GM18873 (cell line): ENCODE data around the gene TRAPPC8.
A peak's percentile ranks its signal among the peaks of the same experiment; 100 is the strongest.
"Not testable (repeated sequence)": the region's sequence is repeated elsewhere in the genome, so short reads cannot be mapped to it uniquely, and the experiment has no call there.

ENCODE experiments used
- ATAC-seq: cut with Tn5 transposase; IDR thresholded peaks from one replicate; pipeline ENCODE4 v1.9.1; 2021; ENCODE audit warnings: mild to moderate bottlenecking, moderate library complexity, moderate number of reproducible peaks; ENCODE audit not compliant: unreplicated experiment, low FRiP score

TRAPPC8 gene

DNA sequence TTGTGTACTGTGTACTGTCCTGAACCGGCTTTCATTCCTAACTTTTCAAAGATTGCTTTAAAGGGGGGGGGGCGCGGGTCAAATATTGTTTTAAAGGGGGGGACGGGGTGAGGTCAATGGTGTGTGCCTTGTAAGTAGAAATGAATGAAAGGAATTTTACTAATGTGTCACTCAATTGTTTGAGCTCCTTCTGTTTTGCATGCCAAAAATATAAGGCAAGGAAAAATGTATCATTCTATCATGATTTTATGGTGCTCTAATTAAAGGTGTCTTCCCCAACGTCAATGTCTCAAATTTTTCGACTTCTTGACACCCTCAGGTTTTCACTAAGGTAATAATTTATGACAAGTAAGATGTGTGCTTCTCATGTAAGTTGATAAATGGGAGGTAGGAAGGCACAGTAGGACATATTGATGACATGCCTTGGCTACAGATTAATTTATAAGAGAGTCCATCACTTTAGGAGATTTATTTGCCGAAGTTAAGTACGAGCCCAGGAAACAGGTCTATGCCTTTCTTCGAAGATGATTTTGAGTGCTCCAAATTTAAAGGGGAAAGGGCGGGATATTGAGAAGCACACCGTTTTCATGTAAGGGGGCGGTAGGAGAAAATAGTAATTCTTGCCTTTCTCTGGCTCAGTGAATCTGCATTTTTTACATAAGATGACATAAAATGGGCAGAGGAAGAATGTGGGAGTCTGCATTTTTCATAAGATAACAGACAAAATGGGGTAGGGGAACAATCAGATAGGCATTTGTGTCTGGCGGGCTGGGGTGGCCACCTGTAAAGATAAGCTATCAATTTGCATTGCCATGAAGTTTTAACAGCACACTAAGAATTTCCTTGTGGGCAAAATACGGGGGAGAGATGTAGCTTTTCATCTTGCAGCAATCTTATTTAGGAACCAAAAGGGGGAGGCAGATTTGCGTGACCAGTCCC, 1.2 kb upstream of the TRAPPC8 start:
- ATAC-seq, result no peak

DNA sequence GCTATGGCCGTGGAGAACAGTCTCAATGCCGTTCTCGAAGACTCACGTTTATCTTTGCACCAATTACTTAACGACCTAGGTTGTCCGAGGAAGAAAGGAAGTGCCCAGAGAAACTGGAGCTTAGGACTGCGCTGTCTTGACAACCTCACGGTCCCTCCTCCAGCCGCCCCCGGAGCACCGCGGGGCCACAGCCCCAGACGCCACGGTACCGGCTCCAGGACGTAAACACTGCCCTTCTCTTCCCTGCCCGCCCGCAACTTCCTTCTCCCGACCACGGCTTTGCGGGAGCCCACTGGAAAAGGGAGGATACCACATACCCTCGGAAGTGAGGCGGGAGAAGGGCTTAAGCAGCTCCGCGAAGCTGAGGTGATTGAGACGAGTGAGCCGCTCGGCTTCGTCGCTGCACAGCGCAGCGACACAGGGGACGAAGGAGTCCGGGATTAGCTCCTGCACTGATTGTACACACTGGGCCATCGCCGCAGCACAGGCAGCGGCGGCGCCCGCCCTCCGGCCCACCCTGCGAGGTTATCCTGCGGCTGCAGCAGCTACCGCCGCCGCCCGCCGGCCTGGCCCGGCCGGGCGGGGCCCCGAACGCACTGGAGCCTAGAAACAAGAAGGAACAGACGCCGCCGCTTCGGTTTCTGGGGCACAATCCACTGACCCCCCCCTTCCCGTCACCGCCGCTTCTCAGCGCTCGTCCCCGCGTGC, 483 bp downstream of the TRAPPC8 start:
- ATAC-seq, result peak; percentile 17

DNA sequence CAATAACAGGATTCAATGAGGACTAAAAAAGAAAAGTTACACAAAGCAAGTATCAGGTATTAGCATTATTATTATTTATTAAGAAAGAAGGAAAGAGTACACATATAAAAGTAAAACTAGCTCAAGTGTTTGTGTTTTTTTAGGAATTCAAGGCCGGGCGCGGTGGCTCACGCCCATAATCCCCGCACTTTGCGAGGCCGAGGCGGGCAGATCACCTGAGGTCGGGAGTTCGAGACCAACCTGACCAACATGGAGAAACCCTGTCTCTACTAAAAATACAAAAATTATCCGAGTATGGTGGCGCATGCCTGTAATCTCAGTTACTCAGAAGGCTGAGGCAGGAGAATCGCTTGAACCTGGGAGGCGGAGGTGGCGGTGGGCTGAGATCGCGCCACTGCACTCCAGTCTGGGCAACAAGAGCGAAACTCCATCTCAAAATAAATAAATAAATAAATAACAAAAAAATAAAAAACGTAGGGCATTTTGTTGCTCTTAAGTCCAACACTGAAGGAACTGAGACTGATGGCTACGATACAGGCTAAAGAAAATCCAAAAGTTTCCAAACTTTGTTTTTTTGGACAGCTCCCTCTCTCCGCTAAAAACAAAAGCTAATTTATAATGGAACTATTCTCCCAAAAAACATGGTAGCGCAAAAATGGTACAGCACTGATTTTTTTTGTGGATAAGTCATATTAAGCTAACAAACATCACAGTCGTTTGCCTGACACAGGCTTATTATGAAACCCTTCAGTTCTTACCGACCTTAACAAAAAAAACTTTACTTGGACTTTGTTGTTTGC, 1.7 kb downstream of the TRAPPC8 start:
- no peak for ATAC-seq

DNA sequence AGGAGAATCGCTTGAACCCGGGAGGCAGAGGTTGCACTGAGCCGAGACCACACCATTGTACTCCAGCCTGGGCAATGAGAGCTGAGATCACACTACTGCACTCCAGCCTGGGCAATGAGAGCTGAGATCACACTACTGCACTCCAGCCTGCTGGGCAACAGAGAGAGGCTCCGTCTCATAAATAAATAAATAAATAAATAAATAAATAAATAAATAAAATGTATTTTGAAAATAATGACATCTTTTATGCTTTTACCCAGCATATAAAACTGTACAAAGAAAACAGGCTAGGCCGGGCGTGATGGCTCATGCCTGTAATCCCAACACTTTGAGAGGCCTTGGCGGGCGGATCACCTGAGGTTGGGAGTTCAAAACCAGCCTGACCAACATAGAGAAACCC, 8.2 kb downstream of the TRAPPC8 start:
- ATAC-seq, result not testable (repeated sequence)

DNA sequence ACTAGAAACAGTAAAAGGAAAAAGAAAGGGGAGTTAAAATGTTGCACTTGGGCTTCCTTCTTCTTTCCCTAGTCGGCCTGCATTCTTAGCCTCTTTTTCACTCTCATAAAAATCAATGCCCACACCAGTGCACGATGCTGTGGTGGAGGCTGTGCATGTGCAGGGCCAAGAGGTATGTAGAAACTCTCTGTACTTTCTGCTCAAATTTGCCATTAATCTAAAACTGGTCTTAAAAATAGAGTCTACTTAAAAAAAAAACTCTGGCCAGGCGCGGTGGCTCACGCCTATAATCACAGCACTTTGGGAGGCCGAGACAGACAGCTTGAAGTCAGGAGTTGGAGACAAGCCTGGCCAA, 11.1 kb downstream of the TRAPPC8 start:
- no peak for ATAC-seq

DNA sequence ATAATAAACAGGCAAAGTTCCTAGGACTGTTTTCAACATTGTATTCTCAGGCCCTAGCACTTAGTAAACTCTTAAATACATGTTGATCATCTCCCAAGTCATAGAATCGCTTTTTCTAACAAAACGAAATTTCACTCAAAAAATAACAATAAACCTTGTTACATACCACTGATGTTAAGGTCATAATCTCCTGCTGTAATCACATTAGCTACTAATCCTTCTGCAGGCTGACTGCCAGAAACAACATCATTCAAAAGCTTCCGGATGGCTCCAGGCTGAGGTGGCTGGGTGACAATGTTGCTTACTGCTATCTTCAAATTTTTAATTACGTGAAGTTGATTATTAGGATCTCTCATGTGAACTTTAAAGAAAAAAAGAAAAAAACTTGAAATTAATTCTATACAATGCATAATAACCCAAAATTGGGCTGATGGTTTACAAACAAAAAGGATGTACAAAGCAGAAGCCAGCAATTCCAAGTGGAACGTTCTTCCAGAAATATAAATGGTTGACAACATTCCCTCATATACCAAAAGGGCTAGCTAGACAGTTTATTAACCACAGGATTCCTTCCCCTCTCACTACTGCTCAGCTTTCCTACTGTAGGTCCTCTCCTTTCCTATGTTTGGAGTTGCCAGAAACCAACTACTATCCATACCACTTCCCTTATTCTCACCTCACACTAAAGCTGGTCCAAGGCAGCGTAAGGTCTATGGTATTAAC, 11.6 kb downstream of the TRAPPC8 start:
- ATAC-seq, result no peak

DNA sequence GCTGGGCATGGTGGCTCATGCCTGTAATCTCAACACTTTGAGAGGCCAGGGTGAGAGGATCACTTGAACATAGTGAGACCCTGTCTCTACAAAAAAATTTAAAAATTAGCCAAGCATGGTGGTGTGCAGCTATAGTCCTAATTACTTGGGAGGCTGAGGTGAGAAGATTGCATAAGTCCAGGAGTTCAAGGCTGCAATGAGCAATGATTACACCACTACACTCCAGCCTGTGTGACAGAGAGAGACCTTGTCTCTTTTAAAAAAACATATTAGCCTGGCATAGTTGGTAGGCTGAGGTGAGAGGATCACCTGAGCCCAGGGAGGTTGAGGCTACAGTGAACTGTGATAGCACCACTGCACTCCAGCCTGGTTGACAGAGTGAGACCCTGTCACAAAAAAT, 13.7 kb downstream of the TRAPPC8 start:
- no peak for ATAC-seq

DNA sequence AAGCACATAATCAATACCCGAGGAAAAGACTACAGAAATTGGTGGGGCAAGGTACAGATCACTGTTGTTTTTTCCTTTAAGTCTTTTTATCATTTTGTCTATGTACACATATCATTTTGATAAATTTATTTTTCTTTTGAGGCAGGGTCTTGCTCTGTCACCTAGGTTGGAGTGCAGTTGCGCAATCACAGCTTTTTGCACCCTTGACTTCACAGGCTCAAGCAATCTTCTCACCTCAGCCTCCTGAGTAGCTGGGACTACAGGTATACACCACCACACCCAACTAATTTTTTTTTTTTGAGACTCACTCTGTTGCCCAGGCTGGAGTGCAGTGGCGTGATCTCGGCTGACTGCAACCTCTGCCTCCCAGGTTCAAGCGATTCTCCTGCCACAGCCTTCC, 15.9 kb downstream of the TRAPPC8 start:
- not testable (repeated sequence) for ATAC-seq

DNA sequence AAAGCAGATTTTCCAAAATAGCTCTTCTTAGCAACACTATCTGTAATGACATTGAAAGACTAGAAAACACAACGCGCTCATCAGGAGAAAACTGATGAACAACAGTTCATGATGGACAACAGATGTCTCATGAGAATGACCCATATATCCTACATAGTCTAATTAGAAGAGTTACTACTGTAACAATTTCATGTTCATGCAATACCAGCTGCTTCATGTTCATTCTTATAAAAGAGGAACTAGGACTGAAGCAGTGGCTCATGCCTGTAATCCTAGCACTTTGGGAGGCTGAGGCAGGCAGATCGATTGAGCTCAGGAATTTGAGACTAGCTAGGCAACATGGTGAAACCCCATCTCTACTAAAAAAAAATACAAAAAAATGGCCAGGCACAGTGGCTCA, 22.7 kb downstream of the TRAPPC8 start:
- no peak for ATAC-seq

DNA sequence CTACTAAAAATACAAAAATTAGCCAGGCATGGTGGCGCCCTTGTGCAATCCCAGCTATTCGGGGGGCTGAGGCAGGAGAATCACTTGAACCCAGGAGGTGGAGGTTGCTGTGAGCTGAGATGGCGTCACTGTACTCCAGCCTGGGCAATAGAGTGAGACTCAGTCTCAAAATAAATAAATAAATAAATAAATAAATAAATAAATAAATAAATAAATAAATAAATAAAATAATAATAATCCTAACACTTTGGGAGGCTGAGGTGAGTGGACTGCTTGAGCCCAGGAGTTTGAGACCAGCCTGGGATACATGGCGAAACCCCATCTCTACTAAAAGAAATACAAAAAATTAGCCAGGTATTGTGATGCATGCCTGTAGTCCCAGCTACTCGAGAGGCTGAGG, 23.6 kb downstream of the TRAPPC8 start:
- ATAC-seq, result not testable (repeated sequence)

DNA sequence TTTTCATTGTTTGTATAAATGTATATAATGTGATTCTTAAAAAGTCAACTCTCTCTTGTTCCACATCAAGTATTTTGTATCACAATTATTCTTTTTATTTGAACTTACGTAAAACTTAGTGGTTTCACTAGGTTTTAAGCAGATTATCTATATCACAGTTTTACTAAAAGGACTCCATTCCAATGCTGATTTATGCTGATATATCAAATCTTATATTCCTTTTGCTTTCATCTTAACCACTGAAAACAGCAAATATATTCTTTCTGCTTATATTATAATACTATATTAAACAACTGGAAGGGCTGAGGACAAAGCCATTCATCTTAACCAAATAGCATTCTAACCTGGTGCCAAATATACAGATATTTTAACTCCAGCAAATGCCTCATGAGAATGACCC, 24.2 kb downstream of the TRAPPC8 start:
- no peak for ATAC-seq

DNA sequence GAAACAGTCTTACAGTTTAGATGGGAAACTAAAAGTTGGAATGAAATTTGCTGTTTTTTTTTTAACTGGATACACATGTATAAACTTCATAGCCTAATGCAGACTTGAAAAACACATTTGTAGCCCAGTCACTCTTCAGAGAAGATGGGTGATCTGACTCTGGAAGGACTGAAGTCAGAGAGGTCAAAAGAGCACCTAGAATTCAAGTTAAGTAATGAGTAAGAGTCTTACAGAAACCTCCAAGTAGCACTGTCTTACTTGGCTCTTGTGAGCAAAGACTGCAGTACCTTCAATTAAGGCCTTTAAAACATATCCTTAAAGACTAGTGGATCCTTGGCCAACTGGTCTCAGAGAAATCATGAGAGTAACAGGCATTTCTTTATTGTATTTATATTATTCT, 41.9 kb downstream of the TRAPPC8 start:
- no peak for ATAC-seq

DNA sequence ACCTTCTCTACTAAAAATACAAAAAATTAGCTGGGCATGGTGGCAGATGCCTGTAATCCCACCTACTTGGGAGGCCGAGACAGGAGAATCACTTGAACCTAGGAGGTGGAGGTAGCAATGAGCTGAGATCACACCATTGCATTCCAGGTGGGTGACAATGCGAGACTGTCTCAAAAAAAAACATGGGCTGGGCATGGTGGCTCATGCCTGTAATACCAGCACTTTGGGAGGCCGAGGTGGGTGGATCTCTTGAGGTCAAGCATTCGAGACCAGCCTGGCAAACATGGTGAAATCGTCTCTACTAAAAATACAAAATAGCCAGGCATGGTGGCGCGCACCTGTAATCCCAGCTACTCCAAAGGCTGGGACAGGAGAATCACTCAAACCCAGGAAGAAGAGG, 43.2 kb downstream of the TRAPPC8 start:
- not testable (repeated sequence) for ATAC-seq

DNA sequence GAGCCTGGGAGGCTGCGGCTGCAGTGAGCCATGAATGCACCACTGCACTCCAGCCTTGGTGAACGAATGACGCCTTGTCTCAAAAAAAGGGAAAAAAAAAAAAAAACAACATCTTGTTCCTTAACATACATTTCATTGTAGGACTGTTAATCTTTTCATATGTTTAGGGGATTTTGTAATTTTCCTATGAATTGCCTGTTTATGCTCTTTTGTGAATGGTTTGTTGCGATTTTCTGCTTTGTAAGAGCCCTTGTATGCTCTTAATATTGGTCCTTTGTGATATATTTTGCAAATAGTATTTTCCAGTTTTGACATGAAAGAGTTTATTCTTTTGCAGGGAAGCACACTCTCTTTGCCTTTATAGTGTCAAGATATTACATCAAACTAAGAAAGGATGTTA, 50.0 kb downstream of the TRAPPC8 start:
- ATAC-seq, result no peak

DNA sequence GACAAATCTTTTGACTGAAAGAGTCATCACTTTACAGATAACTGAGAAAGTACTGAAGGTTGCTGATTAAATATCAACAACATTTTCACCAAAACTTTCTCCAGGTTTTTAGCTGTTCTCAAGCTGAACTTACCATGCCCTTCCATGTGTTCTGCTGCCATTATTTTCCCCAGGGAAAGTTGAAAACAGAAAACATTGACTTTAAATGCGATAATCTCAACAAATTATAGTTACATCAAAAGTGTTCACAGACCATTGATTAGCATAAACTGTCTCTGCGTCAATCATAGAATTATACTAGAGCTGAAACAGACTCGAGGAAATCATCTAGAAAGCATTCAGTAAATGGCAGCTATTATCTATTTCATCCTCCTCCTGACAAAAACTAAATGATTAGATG, 51.4 kb downstream of the TRAPPC8 start:
- ATAC-seq, result no peak

DNA sequence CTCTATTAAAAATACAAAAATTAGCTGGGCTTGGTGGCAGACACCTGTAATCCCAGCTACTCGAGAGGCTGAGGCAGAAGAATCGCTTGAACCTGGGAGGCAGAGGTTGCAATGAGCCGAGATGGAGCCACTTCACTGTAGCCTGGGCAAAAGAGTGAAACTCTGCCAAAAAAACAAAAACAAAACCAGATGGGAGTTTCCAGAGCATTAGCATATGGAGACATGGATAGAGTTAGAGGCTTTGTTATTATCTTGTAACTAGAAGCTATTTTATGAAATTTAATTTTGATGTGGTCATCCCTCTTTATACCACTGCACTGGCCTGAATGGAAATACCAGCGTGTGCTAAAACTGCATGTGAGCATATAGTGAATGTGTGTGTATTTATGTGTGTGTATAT, 58.9 kb downstream of the TRAPPC8 start:
- no peak for ATAC-seq

DNA sequence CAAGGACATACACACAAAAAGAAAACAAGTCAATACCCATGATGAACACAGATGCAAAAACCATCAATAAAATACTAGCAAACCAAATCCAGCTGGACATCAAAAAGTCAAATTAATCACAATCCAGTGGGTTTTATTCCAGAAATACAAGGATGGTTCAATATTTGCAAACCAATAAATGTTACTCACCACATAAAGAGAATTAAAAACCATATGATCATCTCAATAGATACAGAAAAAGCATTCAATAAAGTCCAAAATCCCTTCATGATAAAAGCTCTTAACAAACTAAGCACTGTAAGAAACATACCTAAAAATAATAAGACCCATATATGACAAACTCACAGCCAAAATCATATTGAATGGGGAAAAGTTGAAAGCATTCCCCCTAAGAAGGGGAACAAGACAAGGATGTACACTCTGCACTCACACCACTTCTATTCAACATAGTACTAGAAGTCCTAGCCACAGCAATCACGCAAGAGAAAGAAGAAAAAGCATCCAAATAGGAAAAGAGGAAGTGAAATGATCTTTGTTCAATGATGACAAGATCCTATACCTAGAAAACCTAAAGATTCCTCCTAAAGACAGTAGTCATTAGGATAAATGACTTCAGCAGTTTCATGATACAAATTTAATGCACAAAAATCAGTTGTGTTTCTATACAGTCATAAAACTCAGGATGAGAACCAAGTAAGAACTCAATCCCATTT, 62.6 kb downstream of the TRAPPC8 start:
- ATAC-seq, result no peak

DNA sequence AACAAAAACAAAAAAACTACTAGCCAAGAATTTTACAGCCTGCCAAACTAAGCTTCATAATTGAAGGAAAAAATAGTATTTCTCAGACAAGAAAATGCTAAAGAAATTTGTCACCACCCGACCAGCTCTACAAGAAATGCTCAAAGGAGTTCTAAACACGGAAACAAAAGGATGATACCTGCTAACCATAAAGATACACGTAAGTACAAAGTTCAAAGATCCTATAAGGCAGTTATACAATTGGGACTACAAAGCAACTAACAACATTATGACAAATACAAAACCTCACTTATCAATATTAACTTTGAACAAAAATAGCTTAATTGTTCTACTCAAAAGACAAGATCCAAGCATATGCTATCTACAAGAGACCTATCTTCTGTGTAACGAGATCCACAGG, 64.6 kb downstream of the TRAPPC8 start:
- ATAC-seq, result no peak

DNA sequence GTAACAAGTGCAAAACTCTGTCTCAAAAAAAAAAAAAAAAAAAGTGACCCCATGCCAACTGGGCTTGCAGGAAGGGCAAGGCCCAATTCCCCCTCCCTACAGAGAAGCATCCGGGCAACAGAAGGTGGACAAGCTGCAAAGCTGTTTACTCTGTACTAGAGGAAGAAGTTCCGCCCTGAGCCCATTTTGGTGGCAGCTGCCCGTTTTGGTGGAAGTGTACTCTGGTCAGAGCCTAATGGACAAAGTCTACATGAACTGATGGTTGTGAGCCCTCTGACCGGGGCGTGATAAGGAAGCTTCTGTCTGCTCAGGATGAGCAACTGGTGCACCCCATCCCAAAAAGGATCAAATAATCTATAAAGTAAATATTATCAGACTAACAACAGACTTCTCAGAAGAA, 65.0 kb downstream of the TRAPPC8 start:
- ATAC-seq, result no peak

DNA sequence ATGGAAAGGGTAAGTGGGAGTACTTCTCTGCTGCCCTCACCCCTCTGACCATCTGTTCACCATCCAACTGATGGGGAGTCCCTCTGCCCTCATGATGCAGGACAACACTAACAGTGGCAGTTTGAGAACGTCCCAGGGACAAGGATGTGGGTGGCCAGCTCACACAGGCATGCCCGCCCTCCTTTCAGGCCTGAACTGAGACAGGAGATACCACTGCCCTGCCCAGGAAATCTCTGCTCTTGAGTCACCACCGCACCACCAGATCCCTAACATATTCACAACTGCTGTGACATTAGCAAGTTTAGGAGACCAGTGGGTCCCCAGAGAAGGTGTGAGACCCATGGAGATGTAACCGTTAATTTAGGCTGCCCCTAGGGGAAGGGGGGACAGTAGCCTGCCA, 66.2 kb downstream of the TRAPPC8 start:
- no peak for ATAC-seq
